K562 (cell line): ENCODE data around the gene SNRPA. TPM values are rescaled to one million over a fixed set of nuclear protein-coding genes. Genes with fewer than 3 reads are reported as not detected.

Experiments
- ATAC-seq: fragments of 200-7000 bp; cut with Tn5 transposase; 3 replicates; pipeline ENCODE4 v1.9.1; 2020; ENCODE audit warnings: moderate library complexity
- BruUV-seq: library from RNA; stranded (reverse); fragments of 400-500 nt; replicated peaks from 2 replicates; lab custom pipeline; 2021; lab: Mats Ljungman, UMichigan
- CTCF ChIA-PET: fragments of 300-600 bp; formaldehyde crosslinking; extraction: SDS; loops from one replicate; lab custom pipeline; 2021; ENCODE audit warnings: low intra/inter-chr PET ratio; lab: Yijun Ruan, JAX
- POLR2A ChIA-PET: fragments of 300-600, 350-650 bp; sonication (Branson Sonifier 250); formaldehyde crosslinking; extraction: SDS; loops from one replicate; lab custom pipeline; 2021; ENCODE audit warnings: antibody characterized with exemption, inconsistent platforms; lab: Yijun Ruan, JAX
- DNase-seq, 4 experiments: peaks; one replicate each; pipeline versions ENCODE4 v3.0.0 to v3.0.0-alpha.2; 2011 to 2018; ENCODE audit warnings: low spot score in 3 of 4, mixed read lengths in 3 of 4; ENCODE audit errors: extremely low read depth in 1 of 4
- FAIRE-seq: peaks from 2 replicates; lab custom pipeline; 2011; peaks lifted over from hg19 to GRCh38; lab: Jason Lieb, UNC
- H2AFZ ChIP-seq: 2 replicates; pipeline ENCODE4 v1.6.0; 2011; ENCODE audit warnings: low read depth, low read length, control low read depth, inconsistent platforms
- H3K27ac ChIP-seq: fragments of 200-600 bp; 3 replicates; pipeline ENCODE4 v1.8.0; 2011; ENCODE audit warnings: low read depth, mild to moderate bottlenecking, control low read depth, inconsistent platforms, low read length, moderate library complexity, mixed read lengths; ENCODE audit errors: extremely low read depth
- H3K27me3 ChIP-seq, 2 experiments: fragments of 300-600 bp in 1 of 2; 2 replicates in 1 of 2; 3 replicates in 1 of 2; pipeline versions ENCODE4 v1.6.0 to v1.8.0; 2011; ENCODE audit warnings: inconsistent platforms in 2 of 2, low read length in 2 of 2, mild to moderate bottlenecking in 1 of 2, mixed read lengths in 1 of 2, moderate library complexity in 1 of 2; ENCODE audit not compliant: control insufficient read depth in 2 of 2, insufficient read depth in 2 of 2
- H3K36me3 ChIP-seq: fragments of 300-600 bp; 3 replicates; pipeline ENCODE4 v1.8.0; 2011; ENCODE audit warnings: mild to moderate bottlenecking, low read length, inconsistent platforms; ENCODE audit not compliant: control insufficient read depth, insufficient read depth
- H3K4me1 ChIP-seq, 2 experiments: fragments of 200-600 bp in 1 of 2; replicated peaks in 1 of 2; 2 replicates in 1 of 2; 3 replicates in 1 of 2; pipeline versions ENCODE4 v1.5.1 to v1.8.0; 2011; ENCODE audit warnings: inconsistent platforms in 2 of 2, low read length in 2 of 2, mild to moderate bottlenecking in 1 of 2, mixed read lengths in 1 of 2, moderate library complexity in 1 of 2; ENCODE audit not compliant: control insufficient read depth in 2 of 2, insufficient read depth in 2 of 2
- H3K4me2 ChIP-seq: 2 replicates; pipeline ENCODE4 v1.6.1; 2011; ENCODE audit warnings: low read length, control low read depth, inconsistent platforms, mixed read lengths; ENCODE audit not compliant: insufficient read depth
- H3K4me3 ChIP-seq: fragments of 200-600 bp; sonication (generic), shearing (Covaris generic); 2 replicates; pipeline ENCODE4 v1.5.1; 2016; ENCODE audit warnings: control low read depth, inconsistent platforms
- H3K79me2 ChIP-seq: fragments of 200-600 bp; 3 replicates; pipeline ENCODE4 v1.8.0; 2011; ENCODE audit warnings: low read length, inconsistent platforms; ENCODE audit not compliant: control insufficient read depth, insufficient read depth
- H3K9ac ChIP-seq, 2 experiments: 2 replicates each; pipeline versions ENCODE4 v1.6.0 to v1.6.1; 2011; ENCODE audit warnings: low read depth in 2 of 2, low read length in 2 of 2, control low read depth in 1 of 2, inconsistent platforms in 1 of 2, mild to moderate bottlenecking in 1 of 2, mixed read lengths in 1 of 2; ENCODE audit not compliant: insufficient read depth in 1 of 2
- H3K9me1 ChIP-seq: one replicate; pipeline ENCODE4 v1.6.0; 2011; ENCODE audit warnings: inconsistent platforms, mild to moderate bottlenecking, low read length, moderate library complexity; ENCODE audit not compliant: control insufficient read depth, insufficient read depth
- H3K9me3 ChIP-seq: replicated peaks from 2 replicates; pipeline ENCODE4 v1.5.1; 2011; ENCODE audit warnings: low read depth, low read length, inconsistent platforms; ENCODE audit not compliant: control insufficient read depth, insufficient read depth
- H4K20me1 ChIP-seq: replicated peaks from 2 replicates; pipeline ENCODE4 v1.6.1; 2011; ENCODE audit warnings: low read length, inconsistent platforms, mixed read lengths; ENCODE audit not compliant: control insufficient read depth, insufficient read depth
- CLOCK ChIP-seq: fragments of 250-450 bp; sonication (Bioruptor Pico); IDR thresholded peaks from 2 replicates; pipeline ENCODE4 v1.4.0; 2020; ENCODE audit warnings: mild to moderate bottlenecking, moderate library complexity, borderline replicate concordance
- GATAD2B ChIP-seq: fragments of 450-650 bp; IDR thresholded peaks from 2 replicates; pipeline ENCODE4 v1.6.1; 2017; ENCODE audit warnings: mild to moderate bottlenecking, borderline replicate concordance
- HNRNPH1 ChIP-seq: fragments of 200-400 bp; formaldehyde crosslinking; optimal IDR thresholded peaks from 2 replicates; pipeline ENCODE3; 2017; ENCODE audit warnings: low read depth, mild to moderate bottlenecking, low read length, moderate library complexity
- MTA3 ChIP-seq: fragments of 450-650 bp; formaldehyde crosslinking; IDR thresholded peaks from 2 replicates; pipeline ENCODE4 v1.6.1; 2017; ENCODE audit warnings: mild to moderate bottlenecking, borderline replicate concordance
- MYBL2 ChIP-seq, 2 experiments: fragments of 450-650 bp in 1 of 2; sonication (generic) in 1 of 2; formaldehyde crosslinking in 1 of 2; IDR thresholded peaks; 2 replicates each; pipeline versions ENCODE4 v1.6.1 to v1.8.1; 2017 to 2022; ENCODE audit warnings: borderline replicate concordance in 1 of 2, inconsistent platforms in 1 of 2, low read depth in 1 of 2, mild to moderate bottlenecking in 1 of 2, missing genetic modification reagents in 1 of 2, moderate library complexity in 1 of 2
- NFE2L1 ChIP-seq: fragments of 450-650 bp; IDR thresholded peaks from 2 replicates; pipeline ENCODE4 v1.6.1; 2016; ENCODE audit warnings: missing genetic modification characterization, low read depth, mild to moderate bottlenecking, missing compliant biosample characterization, moderate library complexity, borderline replicate concordance
- PYGO2 ChIP-seq: fragments of 450-650 bp; IDR thresholded peaks from 2 replicates; pipeline ENCODE4 v1.6.1; 2016; ENCODE audit warnings: mild to moderate bottlenecking, missing genetic modification characterization, moderate library complexity, missing compliant biosample characterization
- RBFOX2 ChIP-seq: fragments of 200-400 bp; formaldehyde crosslinking; IDR thresholded peaks from 2 replicates; pipeline ENCODE4 v1.6.1; 2017; ENCODE audit warnings: low read depth, mild to moderate bottlenecking, low read length, moderate library complexity
- RNF219 ChIP-seq: fragments of 250-450 bp; sonication (Bioruptor Pico); IDR thresholded peaks from 2 replicates; pipeline ENCODE4 v1.5.0; 2022; ENCODE audit warnings: mild to moderate bottlenecking
- SIX5 ChIP-seq, 2 experiments: IDR thresholded peaks; 2 replicates each; pipeline ENCODE4 v1.6.1; 2011; ENCODE audit warnings: low read length in 2 of 2, borderline replicate concordance in 1 of 2, low read depth in 1 of 2, mild to moderate bottlenecking in 1 of 2, moderate library complexity in 1 of 2; ENCODE audit not compliant: insufficient read depth in 1 of 2
- TCF15 ChIP-seq: fragments of 250-450 bp; sonication (Bioruptor Pico); IDR thresholded peaks from 2 replicates; pipeline ENCODE4 v1.8.0; 2022; ENCODE audit warnings: moderate library complexity, mild to moderate bottlenecking, inconsistent platforms
- ZNF263 ChIP-seq: sonication (generic); formaldehyde crosslinking; IDR thresholded peaks from 2 replicates; pipeline ENCODE4 v1.8.0; 2022; ENCODE audit warnings: mild to moderate bottlenecking, missing genetic modification reagents, borderline replicate concordance
- WGBS: fragments of 100-300 bp; shearing (Covaris generic); methylation state at CpG from one replicate; pipeline ENCODE4 v1.1.6; 2016; ENCODE audit warnings: low coverage, mixed read lengths; ENCODE audit not compliant: insufficient coverage; ENCODE audit errors: missing lambda C conversion rate; 5-methylcytosine and 5-hydroxymethylcytosine counted together
- in situ Hi-C: fragments of 300-500 bp; cut with MboI; formaldehyde crosslinking; loops from 4 replicates; pipeline ENCODE4 v1.15.0; 2018; ENCODE audit warnings: inconsistent platforms, mixed read lengths
- intact Hi-C: fragments of 100-400 bp; cut with micrococcal nuclease; formaldehyde crosslinking; loops from 2 replicates; pipeline ENCODE4 v1.14.2; 2022
- polyA plus RNA-seq, 8 experiments: library from polyadenylated mRNA; depleted of rRNA in 4 of 8; stranded (reverse) in 5 of 8; unstranded in 3 of 8; fragments of >200 nt; fragmentation: Nextera tagmentation in 2 of 8; fragmentation: Illumina TruSeq in 1 of 8; extraction: Ambion mirVana in 2 of 8; extraction: Trizol in 1 of 8; gene quantifications; 2 replicates each; pipeline versions ENCODE4 v1.2.1 to v1.2.3, GENCODE V29; 2011 to 2014; ENCODE audit warnings: inconsistent platforms in 1 of 8, missing spikeins in 1 of 8
- total RNA-seq, 7 experiments: library from RNA; depleted of rRNA in 6 of 7; stranded (reverse); fragments of >200 nt in 6 of 7; fragmentation: Illumina TruSeq in 2 of 7; extraction: Trizol in 2 of 7; gene quantifications; 2 replicates each; pipeline versions ENCODE4 v1.2.1 to v1.2.3, GENCODE V29; 2011 to 2021; ENCODE audit warnings: low replicate concordance in 1 of 7

Gene SNRPA
- total and polyA plus RNA-seq, 9 of the 15 experiments (the other 6 are each of a cell fraction or from before 2014, with no cell fraction given) = 16.3 to 311 (median 193) TPM

- Histone ChIP-seq H3K9me1 (no peaks in the 10 kb centered on the region), H2AFZ (no peak overlapping the region), H3K27ac (no peak overlapping the region), H3K9me3 (no peaks in the 10 kb centered on the region), H3K9ac (peak overlapping the region in 1 of 2 experiments; percentile 78; a peak in 2 of 4 replicates), H4K20me1 (no peaks in the 10 kb centered on the region), H3K79me2 (no peaks in the 10 kb centered on the region), H3K4me2 (no peak overlapping the region), H3K36me3 (no peaks in the 10 kb centered on the region), H3K27me3 (no peaks in the 10 kb centered on the region), H3K4me3 (no peak overlapping the region), H3K4me1 (peaks cover 0 to 13% of the 10 kb centered on the region in 2 experiments; a peak in 2 of 5 replicates)
- ATAC-seq (no peak; the same call in 2 of the 3 replicates), DNase-seq (no peak), FAIRE-seq (no peak)
- in situ Hi-C loops = no loop called here
- ChIA-PET POLR2A (interaction anchor here (0.8 to 1.3 kb wide), 4 partner anchors 8 to 22 kb away, joined by 3 to 8 read pairs (median 4); partner anchors contain the start of gene RAB4B), CTCF (no interaction called here)
- intact Hi-C loops = no loop called here
- 80% methylated on average over 19 of the region's 25 CpGs for WGBS
- BruUV-seq = no TSS peak
- no peak for TF ChIP-seq NFE2L1
- TF ChIP-seq RBFOX2 = 0 out of 2 replicates have a peak, but pooled peaks have one; percentile 8
- no peak for TF ChIP-seq ZNF263 (CRISPR knock-in tag)
- TF ChIP-seq PYGO2 = no peak
- TF ChIP-seq GATAD2B = no peak
- TF ChIP-seq CLOCK (CRISPR knock-in tag) = no peak
- no peak for TF ChIP-seq MYBL2 (IDR thresholded peaks at IDR 0.05; ENCODE audit: low read depth)
- TF ChIP-seq MYBL2 (CRISPR knock-in tag; IDR thresholded peaks at IDR 0.05; ENCODE audit: borderline replicate concordance) = no peak
- no peak for TF ChIP-seq TCF15 (CRISPR knock-in tag)
- no peak for TF ChIP-seq MTA3
- no peak for TF ChIP-seq RNF219 (CRISPR knock-in tag)
- no peak for TF ChIP-seq SIX5 (IDR thresholded peaks at IDR 0.05; ENCODE audit: borderline replicate concordance in 1 of 2, insufficient read depth in 1 of 2, low read depth in 1 of 2, low read length in 2 of 2)
- no peak for TF ChIP-seq HNRNPH1
Observed at GRCh38 chr19:40786060-40787037, 35.3 kb downstream of the SNRPA start.
